Hematopoietic multipotent progenitor cell treated with erythropoietin and hydrocortisone succinate and interleukin-3 and kit ligand, for 15 days (in vitro differentiated cells): ENCODE measurements around the gene MATN3.
A peak's percentile ranks its signal among the peaks of the same experiment; 100 is the strongest.
"Not testable (repeated sequence)": the region's sequence is repeated elsewhere in the genome, so short reads cannot be mapped to it uniquely, and the experiment has no call there.

Experiments
- DNase-seq: peaks from one replicate; pipeline ENCODE4 v3.0.0-alpha.2; 2015; ENCODE audit warnings: low spot score

MATN3 gene, protein sequence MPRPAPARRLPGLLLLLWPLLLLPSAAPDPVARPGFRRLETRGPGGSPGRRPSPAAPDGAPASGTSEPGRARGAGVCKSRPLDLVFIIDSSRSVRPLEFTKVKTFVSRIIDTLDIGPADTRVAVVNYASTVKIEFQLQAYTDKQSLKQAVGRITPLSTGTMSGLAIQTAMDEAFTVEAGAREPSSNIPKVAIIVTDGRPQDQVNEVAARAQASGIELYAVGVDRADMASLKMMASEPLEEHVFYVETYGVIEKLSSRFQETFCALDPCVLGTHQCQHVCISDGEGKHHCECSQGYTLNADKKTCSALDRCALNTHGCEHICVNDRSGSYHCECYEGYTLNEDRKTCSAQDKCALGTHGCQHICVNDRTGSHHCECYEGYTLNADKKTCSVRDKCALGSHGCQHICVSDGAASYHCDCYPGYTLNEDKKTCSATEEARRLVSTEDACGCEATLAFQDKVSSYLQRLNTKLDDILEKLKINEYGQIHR

DNA sequence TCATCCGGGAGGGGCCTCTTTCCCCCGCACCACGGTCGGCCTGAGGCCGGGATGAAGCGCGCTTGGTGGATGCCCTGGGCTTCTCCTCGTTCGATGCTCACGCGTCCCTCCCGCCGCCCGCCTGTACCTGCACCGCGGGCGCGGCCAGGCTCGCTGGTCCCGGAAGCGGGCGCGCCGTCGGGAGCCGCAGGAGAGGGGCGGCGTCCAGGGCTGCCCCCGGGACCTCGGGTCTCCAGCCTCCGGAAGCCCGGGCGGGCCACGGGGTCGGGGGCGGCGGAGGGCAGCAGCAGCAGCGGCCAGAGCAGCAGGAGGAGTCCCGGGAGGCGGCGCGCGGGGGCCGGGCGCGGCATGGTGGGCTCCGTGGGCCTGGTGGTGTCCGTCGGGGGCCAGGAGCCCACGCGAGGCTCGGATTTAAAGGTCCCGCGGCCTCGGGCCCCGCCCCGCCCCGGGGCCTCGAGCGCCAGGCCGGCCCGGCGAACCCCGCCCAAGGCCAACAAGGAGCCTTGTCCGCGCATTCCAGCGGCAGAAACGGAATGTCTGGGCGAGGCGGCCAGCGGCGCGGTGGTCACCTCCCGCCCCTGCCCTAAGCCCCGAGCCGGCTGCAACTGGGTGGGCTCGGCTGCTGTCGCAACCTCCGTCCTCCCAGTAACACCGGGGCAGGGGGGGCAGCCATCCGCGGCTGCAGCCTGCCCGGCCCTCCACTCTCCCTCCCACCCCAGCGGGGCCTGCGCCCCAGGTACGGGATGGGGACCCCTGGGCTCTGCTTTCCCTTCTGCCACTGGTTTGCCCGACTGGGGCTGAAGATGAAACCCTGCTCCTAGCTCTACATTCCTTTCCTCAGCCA, at the start of gene MATN3:
Gene MATN3, minus strand, starts transcription at position 387 of the 844 bp plus-strand sequence. Its CDS starts 37 bp downstream, at position 350.
- DNase-seq = no peak

DNA sequence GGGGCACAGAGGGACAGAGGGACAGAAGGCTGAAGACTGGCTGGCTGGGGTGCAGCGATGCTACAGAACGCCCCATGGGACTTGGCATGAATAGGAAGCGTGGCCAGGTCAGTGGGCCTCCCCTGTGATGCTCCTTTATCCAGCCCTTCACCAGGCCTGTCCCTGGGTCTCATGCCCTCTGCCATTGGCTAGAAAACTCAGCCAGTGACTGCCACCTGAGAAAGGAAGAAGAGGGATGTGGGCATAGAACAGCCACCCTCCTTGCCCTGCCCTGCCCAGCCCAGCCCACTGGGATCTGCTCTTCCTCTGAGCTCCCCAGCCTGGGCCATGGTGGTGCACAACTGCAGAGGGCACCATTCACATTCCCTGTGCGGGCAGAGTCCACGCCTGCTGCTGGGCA, 49.5 kb upstream of the MATN3 start:
- DNase-seq = no peak

DNA sequence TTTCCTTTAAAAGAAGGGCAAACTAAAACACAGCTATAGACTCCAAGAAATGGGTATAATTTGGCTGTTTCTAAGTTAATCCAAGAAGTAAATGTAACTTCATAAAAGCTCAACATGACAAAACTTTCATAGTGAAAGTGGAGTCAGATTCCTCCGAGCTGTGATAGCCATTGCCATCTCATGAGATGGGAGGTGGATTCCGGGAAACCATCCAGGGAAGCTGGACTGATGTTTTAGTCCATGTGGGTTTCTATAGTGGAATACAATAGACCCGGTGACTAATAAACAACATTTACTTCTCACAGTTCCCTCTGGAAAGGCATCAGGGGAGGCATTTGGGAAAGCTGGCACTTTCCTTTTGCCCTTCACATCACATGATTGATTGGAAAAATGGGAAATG, 49.0 kb upstream of the MATN3 start:
- no peak for DNase-seq

DNA sequence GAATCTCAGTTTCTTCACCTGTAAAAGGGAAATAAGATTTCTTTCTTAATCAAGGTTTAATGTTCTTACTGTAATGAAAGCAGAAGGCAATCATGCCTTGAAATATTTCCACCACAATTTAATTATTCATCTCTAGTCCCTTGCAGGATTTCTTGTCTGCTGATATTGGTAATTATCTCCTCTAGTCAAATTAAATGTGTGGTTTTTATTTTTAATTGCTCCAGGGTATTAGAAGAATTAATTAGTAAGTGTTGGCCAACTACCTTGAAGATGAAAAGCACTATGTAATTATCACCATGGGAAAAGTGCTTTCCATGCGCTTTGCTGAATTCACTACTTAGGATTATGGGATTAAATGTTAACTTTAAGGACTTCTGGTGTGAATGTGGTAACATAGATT, 47.6 kb upstream of the MATN3 start:
- no peak for DNase-seq

DNA sequence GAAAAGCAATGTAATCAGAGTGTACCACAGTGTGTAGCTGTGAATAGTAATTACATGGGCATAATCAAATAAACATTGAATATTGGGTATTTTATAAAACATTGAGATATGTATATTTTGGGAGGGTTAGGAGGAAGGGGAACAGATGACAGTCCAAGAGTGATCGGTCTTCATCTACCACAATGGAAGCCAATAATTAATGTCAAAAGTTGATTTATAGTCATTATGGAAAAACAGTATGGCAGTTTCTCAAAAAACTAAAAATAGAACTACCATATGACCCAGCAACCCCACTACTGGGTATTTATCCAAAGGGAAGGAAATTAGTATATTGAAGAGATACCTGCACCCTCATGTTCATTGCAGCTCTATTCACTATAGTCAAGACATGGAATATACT, 44.8 kb upstream of the MATN3 start:
- no peak for DNase-seq

DNA sequence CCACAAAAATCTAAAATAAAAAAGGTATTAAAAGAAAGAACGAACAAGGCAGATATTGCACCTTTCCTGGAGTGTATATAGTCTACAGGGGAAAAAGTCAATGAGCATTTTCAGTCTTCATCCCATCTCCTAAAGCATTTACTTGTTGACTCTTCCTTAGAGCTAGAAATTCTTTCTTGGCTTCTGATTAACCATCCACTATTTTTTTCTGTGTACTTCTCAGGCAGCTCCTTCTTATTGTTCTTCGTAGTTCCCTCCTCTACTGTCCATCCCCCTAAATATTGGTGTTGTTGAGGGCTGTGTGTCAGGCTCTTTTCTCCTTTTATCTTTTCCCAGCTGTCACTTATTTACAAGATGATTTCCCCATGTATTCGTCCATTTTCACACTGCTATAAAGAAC, 42.5 kb upstream of the MATN3 start:
- DNase-seq = no peak

DNA sequence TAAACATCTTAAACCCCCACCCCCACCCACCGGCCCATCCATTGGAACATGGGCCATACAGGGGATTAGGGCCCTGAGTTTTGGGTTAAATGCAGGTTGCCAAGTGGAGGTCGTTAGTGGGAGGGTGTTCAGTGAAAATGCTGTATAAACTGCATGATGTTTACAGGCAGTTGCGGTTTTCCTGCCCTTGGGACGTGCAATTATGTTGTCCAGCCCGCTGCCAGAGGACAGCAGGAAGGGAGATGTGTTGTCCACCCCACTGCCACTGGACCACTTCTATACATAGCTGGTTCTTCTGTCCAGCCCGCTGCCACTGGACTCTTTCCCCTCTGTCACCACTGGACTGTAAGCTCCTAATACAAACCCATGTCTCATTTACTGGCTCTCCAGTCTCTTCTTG, 41.7 kb upstream of the MATN3 start:
- no peak for DNase-seq

DNA sequence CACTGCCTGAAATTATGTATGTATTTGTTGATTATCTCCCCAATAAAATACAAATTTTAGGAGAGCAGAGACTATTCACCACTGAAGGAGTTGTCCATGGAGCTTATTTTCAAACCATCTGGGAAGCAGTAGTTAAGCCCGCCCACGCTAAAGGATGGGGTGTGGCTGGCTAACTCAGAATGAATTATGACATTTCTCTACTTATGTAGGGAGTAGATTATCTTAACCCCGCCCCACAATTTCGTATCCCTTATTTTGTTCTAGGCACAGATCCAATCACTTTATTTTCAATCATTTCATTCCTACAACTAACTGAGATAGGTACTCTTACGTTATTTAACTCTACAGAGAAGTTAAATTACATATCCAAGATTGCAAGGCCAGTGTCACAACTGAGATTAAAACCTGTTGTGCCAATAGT, 40.4 kb upstream of the MATN3 start:
- peak; percentile 87 for DNase-seq

DNA sequence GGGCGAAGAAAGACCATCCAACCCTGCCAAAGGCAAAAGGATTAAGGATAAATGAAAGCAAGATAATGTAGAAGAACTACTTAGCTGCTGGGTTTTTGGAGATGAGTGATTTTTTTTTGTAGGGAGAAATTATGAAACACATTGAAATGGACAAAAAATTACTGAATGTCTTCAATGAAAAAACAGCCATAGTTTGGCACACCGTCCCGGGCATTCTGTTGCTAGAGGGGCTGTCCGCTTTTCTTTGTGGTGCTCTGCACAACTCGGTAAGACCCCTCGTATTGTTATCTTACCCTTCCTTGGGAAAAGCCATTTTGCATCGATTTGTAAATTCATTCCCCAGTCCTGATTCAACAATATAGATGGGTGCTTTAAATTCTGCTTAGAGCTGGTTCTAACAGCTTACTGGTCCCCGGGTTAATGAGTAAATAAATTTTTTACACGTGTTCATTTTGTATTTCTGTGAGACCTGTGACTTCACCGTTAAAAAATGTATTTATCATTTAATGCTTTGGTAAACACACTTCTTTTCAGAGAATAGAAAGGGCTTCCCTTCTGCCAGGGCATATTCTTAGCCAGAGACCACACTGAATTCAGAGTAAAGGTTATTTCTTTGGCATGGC, 39.9 kb upstream of the MATN3 start:
- no peak for DNase-seq

DNA sequence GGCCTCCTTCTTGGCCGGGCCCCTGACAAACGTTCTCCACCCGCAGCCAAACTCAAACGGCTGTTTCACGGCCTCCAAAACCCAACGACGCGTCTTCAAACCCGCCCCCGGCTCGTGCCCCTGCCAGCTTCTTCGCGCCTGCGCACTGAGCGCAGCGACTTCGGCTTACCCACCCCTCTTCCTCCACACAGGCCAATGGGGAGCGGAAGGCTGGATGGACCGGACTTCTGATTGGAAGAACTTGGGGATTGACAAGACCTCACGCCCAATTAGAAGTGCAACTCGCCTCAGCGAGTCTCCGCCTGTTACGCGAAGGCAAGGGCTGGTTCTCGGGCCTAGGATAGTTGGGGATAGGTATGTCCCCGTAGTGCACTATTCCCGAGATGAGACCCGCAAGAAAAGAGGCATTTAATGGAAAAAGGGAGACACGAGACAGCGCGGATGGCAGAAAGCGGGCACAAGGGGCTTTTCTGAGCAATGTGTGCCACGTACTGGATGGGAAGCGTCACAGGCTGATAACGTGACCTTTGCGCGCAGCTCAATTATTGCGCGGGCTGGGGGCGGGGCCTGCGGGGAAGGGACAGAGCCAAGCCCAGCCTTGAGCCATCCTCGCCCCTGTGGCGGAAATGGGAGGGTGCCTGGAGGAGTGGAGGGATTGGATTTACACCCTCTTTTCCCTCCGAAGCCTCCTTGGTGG, 39.2 kb upstream of the MATN3 start, which contains the start of gene LAPTM4A:
Gene LAPTM4A, minus strand, starts transcription at position 97 of the 697 bp plus-strand sequence. CDS start 108 bp downstream, outside the sequence.
- peak; percentile 100 for DNase-seq

DNA sequence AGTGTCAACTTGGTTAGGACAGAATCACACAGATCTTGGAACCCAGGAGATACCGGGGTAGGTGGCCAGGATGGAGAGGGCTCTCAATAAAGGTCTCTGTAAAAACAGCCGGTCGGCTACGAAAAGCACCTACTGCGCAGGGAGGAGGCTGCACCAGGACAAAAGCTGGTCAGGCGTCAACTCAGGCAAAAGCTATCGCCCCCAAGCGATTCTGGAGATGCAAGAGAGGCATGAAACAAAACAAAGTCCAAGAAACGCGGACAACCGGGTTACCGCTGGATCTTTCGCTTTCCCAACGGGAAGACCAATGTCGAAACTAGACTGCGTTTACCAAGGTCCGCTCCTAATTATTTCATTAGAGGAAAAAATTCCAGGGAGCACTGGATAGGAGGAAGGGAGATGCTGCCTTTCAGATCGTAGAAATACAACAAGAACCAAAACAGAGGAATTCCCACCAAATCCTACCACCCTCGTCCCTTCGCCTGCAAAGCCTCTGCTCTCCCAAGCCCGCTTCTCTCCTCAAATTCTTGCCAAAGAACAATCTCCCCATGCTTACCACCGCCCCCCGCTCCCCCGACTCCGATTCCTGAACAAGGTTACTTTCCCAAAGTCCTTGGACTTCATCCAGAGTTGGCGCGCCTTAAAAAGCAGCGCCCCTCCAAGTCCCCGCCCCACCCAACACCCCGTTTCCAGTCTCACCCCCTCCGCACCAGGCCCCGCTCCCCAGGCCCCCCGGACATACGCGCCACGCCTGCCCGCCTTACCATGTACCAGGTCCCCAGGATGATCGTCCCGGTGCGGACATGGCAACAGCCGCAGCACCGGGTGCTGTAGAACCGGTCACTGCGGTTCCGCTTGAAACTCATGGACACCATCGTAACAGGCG, 38.4 kb upstream of the MATN3 start:
- DNase-seq = peak; percentile 46

DNA sequence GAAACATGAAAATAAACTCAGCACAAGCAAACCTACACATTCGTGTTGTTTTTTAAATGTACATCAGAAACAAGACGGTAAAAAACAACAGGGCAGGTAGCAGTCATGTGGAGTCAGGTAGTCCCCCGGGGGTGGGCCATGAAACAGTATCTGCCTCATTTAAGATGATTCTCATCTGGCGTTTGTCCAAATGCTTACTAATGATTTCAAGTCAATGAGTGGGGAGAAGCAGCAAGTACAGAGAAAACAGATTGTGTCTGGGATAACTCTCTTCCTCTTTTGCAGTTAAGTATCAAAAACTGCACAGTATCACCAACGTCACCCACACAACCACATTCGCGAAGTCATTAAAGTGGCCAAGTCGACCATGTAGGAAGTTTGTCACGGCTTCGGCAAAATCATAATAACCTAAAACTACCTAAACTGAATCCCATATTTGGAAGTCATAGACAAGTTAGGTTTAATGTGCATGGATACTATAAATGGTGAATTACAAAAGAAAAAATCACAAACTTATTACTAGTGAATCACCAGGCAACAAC, 37.7 kb upstream of the MATN3 start:
- peak; percentile 79 for DNase-seq

DNA sequence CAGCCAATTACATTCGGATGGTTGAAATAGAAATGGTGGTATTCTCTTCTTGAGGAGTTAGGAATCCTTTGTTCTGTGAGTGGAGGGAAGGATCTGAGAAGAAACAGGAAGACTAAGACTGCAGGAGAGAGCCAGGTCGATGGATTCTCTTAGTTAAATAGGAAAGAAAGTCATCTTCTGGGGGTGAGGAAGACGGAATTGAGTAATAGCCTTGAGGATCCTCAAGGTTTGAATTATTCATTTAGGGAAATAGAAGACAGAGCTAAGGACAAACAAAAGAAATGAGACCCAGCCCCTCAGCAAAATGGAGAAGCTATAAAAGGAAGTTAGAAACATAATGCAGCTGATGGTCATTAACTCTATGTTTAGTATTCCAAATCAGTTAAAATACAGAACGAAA, 37.2 kb upstream of the MATN3 start:
- no peak for DNase-seq

DNA sequence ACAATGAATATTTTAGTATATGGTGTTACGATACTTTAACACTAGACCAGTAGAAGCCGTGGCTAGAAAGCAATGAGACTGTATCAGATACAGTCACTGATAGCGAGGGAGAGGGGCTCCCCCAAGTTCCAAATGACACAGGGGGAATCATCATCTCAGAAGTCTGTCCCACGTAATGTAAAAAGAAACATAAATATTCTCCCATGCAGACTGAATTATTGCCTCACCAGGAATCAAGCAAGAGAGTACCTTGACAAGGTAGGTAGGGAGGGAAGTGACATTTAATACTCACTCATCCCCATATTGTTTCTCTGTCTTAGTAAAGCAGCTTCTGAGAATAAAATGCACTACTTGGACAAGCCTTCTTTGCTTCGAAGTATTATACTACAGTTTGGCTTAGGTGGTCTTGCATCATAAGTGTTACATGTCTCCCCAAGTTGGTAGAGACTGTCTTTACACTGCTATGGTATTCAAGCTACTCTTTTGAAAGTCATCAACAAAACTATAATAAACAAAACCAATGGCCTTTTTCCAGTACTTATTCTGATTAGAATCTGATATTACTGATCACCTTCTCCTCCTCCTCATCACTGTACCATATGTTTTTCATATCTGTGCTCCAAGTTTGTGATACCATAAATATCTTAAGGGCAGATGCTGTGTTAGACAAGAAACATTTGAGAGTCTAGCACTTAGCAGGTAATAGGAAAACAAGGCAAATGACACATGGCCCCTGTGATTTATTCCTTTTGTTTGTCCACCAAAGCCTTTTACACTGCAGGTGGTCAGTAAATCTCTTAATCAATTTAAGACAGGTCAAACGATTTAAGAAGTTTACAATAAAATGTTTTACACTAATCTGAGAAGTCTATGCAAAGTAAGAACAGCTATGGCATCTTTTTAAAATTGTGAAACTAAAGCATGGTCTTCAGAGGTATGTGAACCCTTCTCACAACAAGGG, 36.3 kb upstream of the MATN3 start:
- DNase-seq = no peak

DNA sequence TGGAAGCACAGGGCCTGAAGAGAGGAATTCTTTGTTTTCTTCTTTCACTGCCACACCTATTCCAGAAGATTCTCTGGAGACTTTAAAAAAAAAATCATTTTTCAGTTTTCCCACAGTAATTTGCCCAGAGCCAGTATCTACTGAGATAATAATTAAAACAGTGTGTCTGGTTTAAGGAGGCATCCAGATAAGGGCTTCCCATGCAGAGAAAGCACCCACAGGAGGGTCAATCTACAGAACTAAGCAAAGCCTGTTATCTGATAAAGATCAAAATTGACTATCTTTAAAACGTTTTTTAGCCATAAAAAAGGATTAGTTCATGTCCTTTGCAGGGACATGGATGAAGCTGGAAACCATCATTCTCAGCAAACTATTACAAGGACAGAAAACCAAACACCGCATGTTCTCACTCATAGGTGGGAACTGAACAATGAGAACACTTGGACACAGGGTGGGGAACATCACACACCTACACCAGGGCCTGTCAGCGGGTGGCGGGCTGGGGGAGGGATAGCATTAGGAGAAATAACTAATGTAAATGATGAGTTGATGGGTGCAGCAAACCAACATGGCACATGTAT, 33.3 kb upstream of the MATN3 start:
- DNase-seq = not testable (repeated sequence)

DNA sequence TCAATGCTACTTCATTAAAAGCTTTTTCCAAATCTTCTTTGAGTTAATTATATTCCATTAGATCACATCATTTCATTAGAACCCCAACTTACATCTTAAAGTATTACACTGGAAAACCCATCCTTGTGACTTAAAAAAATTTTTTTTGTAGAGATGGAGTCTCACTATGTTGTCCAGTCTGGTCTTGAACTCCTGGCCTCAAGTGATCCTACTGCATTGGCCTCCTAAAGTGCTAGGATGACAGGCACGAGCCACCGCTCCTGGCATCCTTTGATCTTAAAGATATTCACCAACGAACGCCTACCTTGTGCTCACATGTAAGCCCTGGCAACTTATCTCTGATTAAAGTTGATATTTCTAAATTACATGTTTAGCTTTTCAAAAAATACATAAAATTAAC, 32.3 kb upstream of the MATN3 start:
- DNase-seq = no peak

DNA sequence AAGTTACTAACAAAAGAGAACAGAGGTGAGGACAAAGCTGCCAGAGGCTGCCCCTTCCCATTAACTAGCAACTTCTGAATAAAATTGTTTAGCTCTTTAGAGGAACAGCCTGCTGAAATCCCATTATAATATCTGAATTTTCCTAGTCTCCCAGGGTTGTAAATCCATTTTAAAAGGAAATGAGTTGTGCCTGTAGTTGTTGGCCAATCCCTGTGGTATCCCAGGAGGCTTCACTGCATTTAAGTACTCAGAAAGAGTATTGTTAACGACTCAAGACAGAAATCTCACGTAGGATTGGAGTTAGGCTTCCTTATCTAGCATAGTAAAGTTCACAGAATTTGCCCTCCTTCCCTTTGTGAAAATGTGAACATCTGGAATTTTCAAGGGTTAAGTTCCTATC, 30.1 kb upstream of the MATN3 start:
- no peak for DNase-seq

DNA sequence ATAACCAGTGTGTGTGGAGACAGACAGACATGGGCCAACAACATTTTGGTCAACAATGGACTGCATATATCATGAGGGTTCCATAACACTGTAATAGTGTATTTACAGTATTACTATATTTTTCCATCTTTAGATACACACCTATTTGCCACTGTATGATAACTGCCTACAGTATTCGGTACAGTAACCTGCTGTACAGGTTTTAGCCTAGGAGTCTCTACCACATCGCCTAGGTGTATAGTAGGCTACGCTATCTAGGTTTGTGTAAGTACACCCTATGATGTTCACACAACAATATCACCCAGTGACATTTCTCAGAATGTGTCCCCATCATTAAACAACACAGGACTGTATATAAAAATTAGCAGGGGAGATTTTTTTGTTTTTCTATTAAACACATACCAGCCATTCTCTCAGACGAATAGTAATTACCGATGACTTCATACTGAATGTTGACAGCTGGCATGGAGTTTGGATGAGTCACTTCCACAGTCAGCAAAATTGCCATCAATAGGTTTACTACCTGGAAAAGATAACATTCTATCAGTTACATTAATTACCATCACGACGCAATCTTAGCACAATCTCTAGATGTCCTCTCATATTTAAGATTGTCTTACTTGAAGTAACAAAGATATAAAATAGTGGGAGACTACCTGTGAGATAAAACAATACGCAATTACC, 28.2 kb upstream of the MATN3 start:
- peak; percentile 24 for DNase-seq
